Omental fat pad (tissue), 4 donors: ENCODE data around the gene RAB11B. TPM values are rescaled to one million over a fixed set of nuclear protein-coding genes. Genes with fewer than 3 reads are reported as not detected.

Source experiments
- ATAC-seq: fragments of 150-250 bp; one replicate; pipeline ENCODE4 v1.9.1; 2016; ENCODE audit warnings: mild to moderate bottlenecking, moderate library complexity; ENCODE audit not compliant: low FRiP score
- DNase-seq: peaks from one replicate; pipeline ENCODE4 v3.0.0-alpha.2; 2019; ENCODE audit warnings: low spot score
- small RNA-seq: library from RNA; depleted of rRNA; stranded (forward); fragments of <200 nt; gene quantifications from one replicate; pipeline ENCODE3, GENCODE V24; 2016
- total RNA-seq, 4 donors: library from RNA; depleted of rRNA; stranded (reverse); fragments of >200 nt; gene quantifications; one replicate each; pipeline ENCODE4 v1.1.0, GENCODE V29; 2016
- TF ChIP-seq, protein P1 (sequence below), 3 donors: fragments of 450-650 bp; IDR thresholded peaks; one replicate each; pipeline ENCODE4 v1.5.1; 2016 to 2017; ENCODE audit warnings: antibody characterized with exemption in 3 of 3, mild to moderate bottlenecking in 3 of 3, moderate library complexity in 2 of 3

The RAB11B gene
- total RNA-seq, 4 donors from 2014 or later = 31.6 to 55.6 (median 41.2) TPM

DNA sequence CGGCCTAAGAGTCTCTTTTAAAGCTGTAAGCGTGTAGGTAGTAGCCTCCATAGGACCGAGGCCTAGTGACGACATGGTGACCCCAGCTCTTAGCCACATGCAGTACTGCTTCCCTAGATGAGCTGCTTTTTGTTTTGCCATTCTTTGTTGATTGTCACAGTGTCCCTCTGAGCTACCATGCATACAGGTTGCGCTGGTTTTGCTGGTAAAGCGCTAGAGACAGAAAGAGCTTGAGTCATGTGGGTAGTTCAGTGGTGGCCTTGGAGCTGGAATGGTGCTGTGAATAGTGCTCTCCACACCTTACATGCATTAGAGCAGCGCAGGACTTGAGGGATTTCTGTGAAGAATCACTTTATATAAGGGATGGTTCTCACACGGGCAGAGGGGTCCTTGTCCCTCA lies 59.7 kb downstream of the RAB11B start:
- TF ChIP-seq, protein P1, sequence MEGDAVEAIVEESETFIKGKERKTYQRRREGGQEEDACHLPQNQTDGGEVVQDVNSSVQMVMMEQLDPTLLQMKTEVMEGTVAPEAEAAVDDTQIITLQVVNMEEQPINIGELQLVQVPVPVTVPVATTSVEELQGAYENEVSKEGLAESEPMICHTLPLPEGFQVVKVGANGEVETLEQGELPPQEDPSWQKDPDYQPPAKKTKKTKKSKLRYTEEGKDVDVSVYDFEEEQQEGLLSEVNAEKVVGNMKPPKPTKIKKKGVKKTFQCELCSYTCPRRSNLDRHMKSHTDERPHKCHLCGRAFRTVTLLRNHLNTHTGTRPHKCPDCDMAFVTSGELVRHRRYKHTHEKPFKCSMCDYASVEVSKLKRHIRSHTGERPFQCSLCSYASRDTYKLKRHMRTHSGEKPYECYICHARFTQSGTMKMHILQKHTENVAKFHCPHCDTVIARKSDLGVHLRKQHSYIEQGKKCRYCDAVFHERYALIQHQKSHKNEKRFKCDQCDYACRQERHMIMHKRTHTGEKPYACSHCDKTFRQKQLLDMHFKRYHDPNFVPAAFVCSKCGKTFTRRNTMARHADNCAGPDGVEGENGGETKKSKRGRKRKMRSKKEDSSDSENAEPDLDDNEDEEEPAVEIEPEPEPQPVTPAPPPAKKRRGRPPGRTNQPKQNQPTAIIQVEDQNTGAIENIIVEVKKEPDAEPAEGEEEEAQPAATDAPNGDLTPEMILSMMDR (IDR thresholded peaks at IDR 0.05) = no peak
- ATAC-seq (no peak), DNase-seq (no peak)

DNA sequence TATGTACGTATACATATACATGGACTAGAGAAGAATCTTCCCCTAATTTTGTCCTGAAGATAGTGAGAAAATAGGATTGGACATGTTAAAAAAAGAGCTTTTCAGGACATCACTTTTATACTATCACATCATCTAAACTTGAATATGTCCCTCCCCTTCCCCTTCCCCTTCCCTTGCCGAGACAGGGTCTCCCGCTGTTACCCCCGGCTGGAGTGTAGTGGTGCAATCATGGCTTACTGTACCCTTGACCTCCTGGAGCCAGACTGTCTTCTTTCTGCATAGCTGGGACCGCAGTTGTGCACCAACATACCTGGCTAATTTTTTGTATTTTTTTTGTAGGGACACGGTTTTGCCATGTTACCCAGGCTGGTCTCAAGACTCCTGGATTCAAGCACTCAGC lies 61.2 kb downstream of the RAB11B start:
- TF ChIP-seq, protein P1 (IDR thresholded peaks at IDR 0.05) = no peak
- no peak for DNase-seq
- ATAC-seq = no peak

DNA sequence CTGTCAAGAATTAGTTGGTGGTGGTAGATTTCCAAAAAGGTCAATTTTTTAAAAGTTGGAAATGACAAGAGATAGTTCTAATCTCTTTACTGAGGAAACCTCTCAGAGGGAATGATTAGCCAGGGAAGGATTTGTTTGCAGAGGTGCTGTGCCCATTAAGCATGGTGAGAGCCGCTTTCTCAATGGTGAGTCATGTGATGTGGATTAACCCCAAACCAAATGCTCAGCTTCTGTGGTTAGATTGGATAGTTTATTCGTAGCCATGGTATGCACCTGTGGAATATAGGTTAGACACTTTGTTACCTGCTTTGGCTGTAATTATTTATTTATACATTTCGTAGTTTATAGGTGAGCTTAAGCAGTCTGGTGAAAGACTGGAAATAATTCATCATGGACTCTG lies 61.7 kb downstream of the RAB11B start:
- DNase-seq (no peak), ATAC-seq (no peak)
- TF ChIP-seq, protein P1 (IDR thresholded peaks at IDR 0.05) = no peak

DNA sequence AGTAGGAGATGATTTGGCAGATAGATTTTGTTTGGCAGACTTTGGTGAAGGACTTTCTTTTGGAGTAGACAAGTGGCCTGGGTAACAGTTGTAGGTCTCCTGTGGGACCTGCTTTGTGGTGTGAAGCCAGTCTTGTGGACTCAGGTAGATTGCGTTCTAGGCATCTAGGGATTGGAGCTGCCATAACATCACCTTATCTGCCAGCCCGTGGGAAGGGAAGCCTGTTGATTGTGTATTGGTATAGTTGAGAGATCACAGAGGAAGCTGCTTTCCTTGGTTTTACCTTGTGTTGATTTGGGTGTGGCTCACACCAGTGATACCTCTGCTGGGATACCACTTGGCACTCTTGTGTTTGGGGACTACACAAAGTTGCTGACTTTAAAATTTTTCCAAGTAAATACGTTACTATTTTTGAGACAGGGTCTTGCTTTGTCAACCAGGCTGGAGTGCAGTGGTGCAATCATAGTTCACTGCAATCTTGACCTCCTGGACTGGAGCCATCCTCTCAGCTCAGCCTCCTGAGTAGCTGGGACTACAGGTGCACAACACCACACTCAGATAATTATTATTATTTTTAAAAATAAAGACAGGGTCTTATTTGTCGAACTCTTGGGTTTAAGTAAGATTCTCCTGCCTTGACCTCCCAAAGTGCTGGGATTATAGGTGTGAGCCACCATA lies 62.4 kb downstream of the RAB11B start:
- DNase-seq (no peak), ATAC-seq (no peak)
- TF ChIP-seq, protein P1 (IDR thresholded peaks at IDR 0.05) = no peak

DNA sequence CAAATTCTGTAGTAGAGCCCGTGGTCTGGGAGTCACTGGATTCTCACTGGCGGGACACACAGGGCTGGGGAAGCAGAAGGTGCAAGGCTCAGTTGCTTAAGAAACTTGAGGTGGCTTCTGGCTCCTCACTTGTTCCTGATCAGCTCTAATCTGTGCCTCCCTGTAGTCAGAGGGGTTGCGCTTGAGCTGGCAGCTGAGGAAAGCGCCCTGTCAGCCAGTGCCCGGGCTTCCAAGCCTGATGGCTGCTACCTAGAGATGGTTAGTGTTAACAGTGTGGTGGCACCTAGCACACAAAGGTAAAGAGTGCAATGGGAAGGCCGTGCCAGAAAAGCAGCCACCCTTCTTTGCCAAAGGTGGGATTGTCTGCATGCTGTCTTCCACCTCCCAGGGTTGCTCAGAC lies 63.5 kb downstream of the RAB11B start:
- ATAC-seq = no peak
- DNase-seq = no peak
- TF ChIP-seq, protein P1 (IDR thresholded peaks at IDR 0.05) = no peak

Small RNA genes lying within 50 kb of the gene (small RNA-seq; reads per million reads assigned to genes)
- gene MIR4999 = not detected

Other genes with a start within 250 kb of the RAB11B start
- not detected for gene FBN3, start 240.8 kb upstream of the RAB11B start, total RNA-seq
- 10 to 100 TPM; 18.4 to 34.1 (median 26.6) TPM for gene CERS4, start 181.0 kb upstream of the RAB11B start, total RNA-seq
- 100 to 1,000 TPM in 2 of 4 donors, 10 to 100 TPM in 2; 49.3 to 126 (median 79.3) TPM for gene CD320, start 82.0 kb upstream of the RAB11B start, total RNA-seq
- gene NDUFA7, start 69.0 kb upstream of the RAB11B start, total RNA-seq = 10 to 100 TPM; 14.5 to 44.2 (median 33.1) TPM
- gene RPS28, start 68.9 kb upstream of the RAB11B start, total RNA-seq = 100 to 1,000 TPM; 420 to 679 (median 534) TPM
- 10 to 100 TPM in 3 of 4 donors, 1 to 10 TPM in 1; 7.1 to 48.7 (median 18.9) TPM for gene KANK3, start 47.1 kb upstream of the RAB11B start, total RNA-seq
- gene ANGPTL4, start 26.2 kb upstream of the RAB11B start, total RNA-seq = 100 to 1,000 TPM in 3 of 4 donors, 10 to 100 TPM in 1; 62.6 to 405 (median 250) TPM
- gene MARCHF2, start 22.9 kb downstream of the RAB11B start, total RNA-seq = 100 to 1,000 TPM; 167 to 296 (median 203) TPM
- gene HNRNPM, start 54.6 kb downstream of the RAB11B start, total RNA-seq = 100 to 1,000 TPM in 3 of 4 donors, 10 to 100 TPM in 1; 80.4 to 158 (median 111) TPM
- gene PRAM1, start 112.3 kb downstream of the RAB11B start, total RNA-seq = 1 to 10 TPM in 3 of 4 donors, under 1 TPM in 1; 0.56 to 4.6 (median 1.9) TPM
- 1 to 10 TPM; 4.6 to 7.8 (median 7.4) TPM for gene ZNF414, start 123.8 kb downstream of the RAB11B start, total RNA-seq
- gene MYO1F, start 187.1 kb downstream of the RAB11B start, total RNA-seq = 10 to 100 TPM; 13.9 to 86.7 (median 39.9) TPM
- 10 to 100 TPM; 16.7 to 46.7 (median 22.5) TPM for gene ADAMTS10, start 220.4 kb downstream of the RAB11B start, total RNA-seq
- gene NFILZ, start 240.3 kb downstream of the RAB11B start, total RNA-seq = not detected